Measurements from ENCODE around the gene ARAP3.
"Not testable (repeated sequence)": the region's sequence is repeated elsewhere in the genome, so short reads cannot be mapped to it uniquely, and the experiment has no call there.

The ARAP3 gene

DNA sequence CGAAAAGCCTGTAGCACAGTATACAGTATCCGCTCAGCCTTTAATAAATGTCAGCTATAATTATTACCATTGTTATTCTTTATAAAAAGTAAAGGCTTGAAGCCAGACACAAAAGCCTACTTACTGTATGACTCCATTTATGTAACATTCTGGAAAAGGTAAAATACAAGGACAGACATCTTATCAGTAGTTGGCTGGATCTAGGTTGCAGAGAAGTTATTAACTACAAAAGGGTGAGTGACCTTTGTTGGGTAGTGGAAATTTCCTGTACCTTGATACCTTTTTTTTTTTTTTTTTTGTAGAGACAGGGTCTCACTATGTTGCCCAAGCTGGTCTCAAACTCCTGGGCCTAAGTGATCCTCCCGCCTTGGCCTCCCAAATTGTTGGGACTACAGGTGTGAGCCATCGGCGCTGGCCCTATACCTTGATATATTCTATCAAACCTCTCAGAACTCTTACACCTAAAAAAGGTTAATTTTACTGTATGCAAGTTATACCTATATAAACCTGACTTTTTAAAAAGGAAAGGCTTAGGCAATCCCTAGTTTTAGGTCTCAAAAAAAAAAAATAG is 51.4 kb downstream of the ARAP3 start:
- no peaks in the 10 kb centered on the region for H3K27me3 ChIP-seq (ENCODE audit: control insufficient read depth, insufficient read depth, low read length)
- peaks cover 8% of the 10 kb centered on the region for H3K4me1 ChIP-seq (ENCODE audit: control insufficient read depth, insufficient read depth, low read length)
- no peak overlapping the region for H3K27ac ChIP-seq (ENCODE audit: low read depth, low read length)
- H3K36me3 ChIP-seq (ENCODE audit: control insufficient read depth, insufficient read depth, low read length): peaks cover 27% of the 10 kb centered on the region
- no peak overlapping the region for H3K4me3 ChIP-seq (ENCODE audit: low read length)
- H3K9ac ChIP-seq (ENCODE audit: low read length): no peak overlapping the region

DNA sequence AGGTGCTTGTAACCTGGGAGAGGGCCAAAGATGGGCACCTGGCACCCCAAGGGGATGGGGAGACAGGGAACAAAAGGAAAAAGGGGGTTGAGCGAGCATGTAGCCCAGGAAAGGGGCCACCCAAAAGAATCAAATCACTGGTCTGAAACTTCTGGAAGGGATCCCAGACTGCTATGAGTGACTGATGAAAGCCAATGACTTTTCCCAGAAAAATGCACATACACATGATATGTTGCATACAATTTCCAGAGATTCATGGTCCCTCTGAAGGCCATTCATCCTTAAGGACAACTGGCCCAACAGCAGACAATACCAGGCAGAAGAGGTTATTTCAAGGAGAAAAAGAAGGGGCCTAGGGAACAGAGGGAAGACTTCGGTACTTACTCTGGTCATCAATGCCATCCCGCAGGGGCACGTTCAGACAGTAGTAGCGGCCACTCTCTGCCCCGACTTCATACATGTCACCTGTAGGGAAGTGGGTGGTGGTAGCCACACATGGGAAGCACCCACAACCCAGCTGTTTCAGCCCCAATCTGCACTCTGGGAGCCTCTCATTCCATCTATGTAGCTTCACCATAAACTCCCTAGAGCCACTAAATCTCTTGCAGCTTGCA is 53.7 kb downstream of the ARAP3 start:
- H3K27me3 ChIP-seq (ENCODE audit: control insufficient read depth, insufficient read depth, low read length): no peaks in the 10 kb centered on the region
- H3K9ac ChIP-seq (ENCODE audit: low read length): no peak overlapping the region
- H3K4me1 ChIP-seq (ENCODE audit: control insufficient read depth, insufficient read depth, low read length): no peaks in the 10 kb centered on the region
- H3K4me3 ChIP-seq (ENCODE audit: low read length): no peak overlapping the region
- H3K27ac ChIP-seq (ENCODE audit: low read depth, low read length): no peak overlapping the region
- H3K36me3 ChIP-seq (ENCODE audit: control insufficient read depth, insufficient read depth, low read length): peaks cover 35% of the 10 kb centered on the region

DNA sequence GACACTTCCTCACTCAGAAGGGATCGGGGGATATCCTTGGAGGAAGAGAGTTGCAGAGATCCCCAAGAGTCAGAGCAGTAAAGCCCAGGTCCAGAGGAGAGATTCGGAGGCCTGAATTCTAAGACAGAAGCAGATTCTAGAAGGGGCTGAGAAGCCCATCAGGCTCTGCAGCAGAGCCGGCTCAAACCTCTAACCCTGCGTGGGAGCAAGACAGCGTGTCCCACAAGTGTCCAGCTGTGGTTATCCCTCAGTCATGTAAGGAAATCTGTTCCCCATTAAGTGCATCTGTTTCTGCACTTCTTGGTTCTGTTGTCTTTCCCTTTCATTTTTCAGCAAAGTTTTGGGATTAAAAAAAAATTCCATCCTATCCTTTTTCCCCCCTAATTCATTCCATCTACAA is 58.4 kb downstream of the ARAP3 start:
- no peaks in the 10 kb centered on the region for H3K27me3 ChIP-seq (ENCODE audit: control insufficient read depth, insufficient read depth, low read length)
- H3K36me3 ChIP-seq (ENCODE audit: control insufficient read depth, insufficient read depth, low read length): peaks cover 28% of the 10 kb centered on the region
- no peak overlapping the region for H3K9ac ChIP-seq (ENCODE audit: low read length)
- H3K4me3 ChIP-seq (ENCODE audit: low read length): no peak overlapping the region
- H3K27ac ChIP-seq (ENCODE audit: low read depth, low read length): no peak overlapping the region
- no peaks in the 10 kb centered on the region for H3K4me1 ChIP-seq (ENCODE audit: control insufficient read depth, insufficient read depth, low read length)

DNA sequence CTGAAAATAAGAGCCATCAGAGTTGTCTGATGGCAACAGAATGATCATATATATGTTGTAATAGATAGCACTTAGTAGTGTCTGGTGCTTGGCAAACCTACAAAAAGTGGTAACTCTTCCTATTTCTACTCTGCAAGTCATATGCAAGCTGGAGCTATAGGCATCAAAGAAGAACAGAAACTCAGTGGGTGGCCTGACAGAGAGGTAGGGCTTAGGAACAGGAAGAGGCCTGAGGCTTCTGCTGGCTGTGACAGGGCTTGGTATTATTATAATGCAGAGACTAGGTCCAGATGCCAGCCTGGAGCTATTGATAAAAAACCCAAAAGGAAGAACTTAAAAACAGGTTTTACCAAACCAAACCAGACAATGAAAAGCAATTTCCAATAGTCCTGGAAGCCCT is 58.8 kb downstream of the ARAP3 start:
- Histone ChIP-seq H3K4me3 (ENCODE audit: low read length) (no peak overlapping the region), H3K4me1 (ENCODE audit: control insufficient read depth, insufficient read depth, low read length) (no peaks in the 10 kb centered on the region), H3K27me3 (ENCODE audit: control insufficient read depth, insufficient read depth, low read length) (no peaks in the 10 kb centered on the region), H3K36me3 (ENCODE audit: control insufficient read depth, insufficient read depth, low read length) (peaks cover 24% of the 10 kb centered on the region), H3K27ac (ENCODE audit: low read depth, low read length) (no peak overlapping the region), H3K9ac (ENCODE audit: low read length) (no peak overlapping the region)

DNA sequence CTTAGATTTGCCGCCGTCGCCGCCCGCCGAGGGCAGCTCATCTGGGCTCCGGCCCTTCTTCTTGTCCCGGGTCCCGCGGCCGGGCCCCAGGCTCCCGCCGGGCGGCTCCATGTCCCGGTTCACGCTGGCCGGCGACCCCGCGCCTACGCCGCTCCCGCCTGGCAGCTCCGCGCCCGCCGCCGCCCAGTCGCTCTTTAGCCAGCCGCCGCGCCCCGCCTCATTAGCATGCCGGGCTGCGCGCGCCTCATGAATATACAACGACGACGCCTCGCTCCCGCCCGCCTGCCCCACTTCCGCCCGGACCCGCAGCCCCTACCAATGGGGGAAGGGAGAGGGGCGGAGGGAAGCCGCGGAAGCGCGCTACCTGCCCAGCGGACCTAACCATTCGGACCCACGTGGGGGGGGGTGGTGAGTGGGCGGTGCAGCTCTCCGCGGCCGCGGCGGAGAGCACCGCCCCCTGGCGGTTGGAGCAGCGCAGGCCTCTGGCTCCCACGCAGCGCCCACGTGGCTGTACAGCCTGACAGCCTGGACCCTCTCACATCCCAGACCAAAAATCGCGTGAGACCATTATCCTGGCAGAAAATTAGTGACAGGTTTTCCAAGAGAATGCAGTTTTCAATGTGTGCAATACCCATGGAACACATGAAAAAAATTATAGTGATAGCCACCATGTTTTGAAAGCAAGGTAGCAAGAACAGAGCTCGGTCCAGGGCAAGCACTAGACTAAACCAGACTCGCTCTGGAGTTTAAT is 63.1 kb downstream of the ARAP3 start, which contains the start of gene DIAPH1:
Gene DIAPH1, minus strand, starts transcription at position 197 of the 751 bp plus-strand sequence. Its CDS starts 86 bp downstream, at position 111.
- H3K4me1 ChIP-seq (ENCODE audit: control insufficient read depth, insufficient read depth, low read length): no peaks in the 10 kb centered on the region
- H3K36me3 ChIP-seq (ENCODE audit: control insufficient read depth, insufficient read depth, low read length): peaks cover 8% of the 10 kb centered on the region
- H3K4me3 ChIP-seq (ENCODE audit: low read length): peak within 1 kb of the TSS; percentile 76
- peak within 1 kb of the TSS; percentile 70 for H3K9ac ChIP-seq (ENCODE audit: low read length)
- peak within 1 kb of the TSS; percentile 38 for H3K27ac ChIP-seq (ENCODE audit: low read depth, low read length)
- H3K27me3 ChIP-seq (ENCODE audit: control insufficient read depth, insufficient read depth, low read length): no peaks in the 10 kb centered on the region

DNA sequence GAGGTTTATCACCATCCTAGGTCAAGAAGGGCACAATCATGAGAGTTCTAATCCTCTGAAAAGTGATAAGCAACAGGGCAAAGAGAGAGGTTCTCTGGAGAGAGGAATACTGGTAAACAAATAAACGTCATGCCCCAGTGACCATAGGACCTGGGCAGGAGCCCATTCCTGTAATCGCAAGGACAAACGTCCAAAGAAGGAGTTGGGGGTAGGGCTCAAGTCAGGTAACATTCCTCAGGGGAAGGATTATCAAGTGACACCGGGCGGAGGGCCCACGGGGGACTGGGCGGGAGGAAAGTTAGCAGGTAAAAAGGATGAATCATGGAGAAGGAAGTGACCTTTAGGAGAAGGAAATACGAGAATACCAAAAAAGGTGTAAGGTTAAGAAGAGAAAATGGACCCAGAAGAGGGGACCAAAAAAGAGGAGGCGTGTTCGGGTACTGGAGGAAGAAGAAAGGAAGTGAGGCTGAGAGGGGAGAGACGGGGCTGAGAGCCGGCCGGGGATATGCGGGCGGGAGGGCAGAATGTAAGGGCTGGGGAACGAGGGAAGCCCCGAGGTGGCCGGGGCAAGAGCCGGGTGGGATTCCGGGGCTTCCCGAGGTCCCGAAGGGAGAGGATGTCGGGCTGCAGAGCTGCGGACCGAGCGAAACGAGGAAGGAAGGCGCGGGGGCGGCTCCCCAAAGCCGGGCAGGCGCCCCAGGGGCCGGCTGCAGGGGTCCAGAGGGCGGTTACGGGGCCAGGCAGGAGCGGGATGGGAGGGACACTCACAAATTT is 63.8 kb downstream of the ARAP3 start:
- Histone ChIP-seq H3K4me3 (ENCODE audit: low read length) (peak overlapping the region; percentile 76), H3K27ac (ENCODE audit: low read depth, low read length) (peak overlapping the region; percentile 38), H3K36me3 (ENCODE audit: control insufficient read depth, insufficient read depth, low read length) (peaks cover 5% of the 10 kb centered on the region), H3K4me1 (ENCODE audit: control insufficient read depth, insufficient read depth, low read length) (no peaks in the 10 kb centered on the region), H3K9ac (ENCODE audit: low read length) (peak overlapping the region; percentile 70), H3K27me3 (ENCODE audit: control insufficient read depth, insufficient read depth, low read length) (no peaks in the 10 kb centered on the region)

DNA sequence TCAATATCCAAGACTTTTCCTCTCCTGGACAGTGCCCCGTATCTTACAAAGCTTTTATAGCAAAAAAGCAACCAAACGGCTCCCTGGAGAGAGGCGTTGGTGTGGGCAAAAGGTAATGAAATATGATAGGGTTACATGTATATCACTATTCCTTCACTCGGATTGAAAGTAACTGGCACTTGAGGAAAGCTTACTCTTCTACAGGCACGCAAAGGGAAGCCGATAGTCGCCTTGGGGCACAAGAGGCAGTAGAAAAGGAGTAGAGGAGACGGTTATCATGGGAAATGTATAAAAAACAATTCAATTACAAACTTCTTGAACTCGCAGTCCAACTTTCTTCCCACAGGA is 64.4 kb downstream of the ARAP3 start:
- H3K4me3 ChIP-seq (ENCODE audit: low read length): peak overlapping the region; percentile 76
- H3K27ac ChIP-seq (ENCODE audit: low read depth, low read length): no peak overlapping the region
- H3K36me3 ChIP-seq (ENCODE audit: control insufficient read depth, insufficient read depth, low read length): peaks cover 4% of the 10 kb centered on the region
- no peaks in the 10 kb centered on the region for H3K4me1 ChIP-seq (ENCODE audit: control insufficient read depth, insufficient read depth, low read length)
- H3K9ac ChIP-seq (ENCODE audit: low read length): no peak overlapping the region
- H3K27me3 ChIP-seq (ENCODE audit: control insufficient read depth, insufficient read depth, low read length): no peaks in the 10 kb centered on the region

DNA sequence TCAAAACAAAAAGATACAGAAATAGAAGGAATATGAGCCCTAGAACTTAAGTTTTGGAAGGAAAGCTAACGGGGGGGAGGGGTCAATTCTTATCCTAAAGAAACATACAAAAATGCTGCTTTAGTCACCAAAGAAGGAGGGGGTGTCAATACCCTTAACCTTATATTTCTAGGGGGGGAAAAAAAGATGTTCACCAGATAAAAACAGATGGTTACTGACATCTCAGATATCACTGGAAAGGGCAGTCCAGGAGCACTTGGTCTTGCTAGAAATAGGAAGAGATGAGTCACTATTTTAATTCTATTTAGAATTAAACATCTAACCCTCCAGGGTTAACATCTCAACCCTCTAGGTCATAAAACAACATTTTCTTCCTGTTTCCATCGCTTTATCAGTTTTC is 64.9 kb downstream of the ARAP3 start:
- H3K27me3 ChIP-seq (ENCODE audit: control insufficient read depth, insufficient read depth, low read length): no peaks in the 10 kb centered on the region
- no peak overlapping the region for H3K9ac ChIP-seq (ENCODE audit: low read length)
- no peaks in the 10 kb centered on the region for H3K4me1 ChIP-seq (ENCODE audit: control insufficient read depth, insufficient read depth, low read length)
- no peak overlapping the region for H3K27ac ChIP-seq (ENCODE audit: low read depth, low read length)
- H3K36me3 ChIP-seq (ENCODE audit: control insufficient read depth, insufficient read depth, low read length): peaks cover 4% of the 10 kb centered on the region
- H3K4me3 ChIP-seq (ENCODE audit: low read length): peak overlapping the region; percentile 76

DNA sequence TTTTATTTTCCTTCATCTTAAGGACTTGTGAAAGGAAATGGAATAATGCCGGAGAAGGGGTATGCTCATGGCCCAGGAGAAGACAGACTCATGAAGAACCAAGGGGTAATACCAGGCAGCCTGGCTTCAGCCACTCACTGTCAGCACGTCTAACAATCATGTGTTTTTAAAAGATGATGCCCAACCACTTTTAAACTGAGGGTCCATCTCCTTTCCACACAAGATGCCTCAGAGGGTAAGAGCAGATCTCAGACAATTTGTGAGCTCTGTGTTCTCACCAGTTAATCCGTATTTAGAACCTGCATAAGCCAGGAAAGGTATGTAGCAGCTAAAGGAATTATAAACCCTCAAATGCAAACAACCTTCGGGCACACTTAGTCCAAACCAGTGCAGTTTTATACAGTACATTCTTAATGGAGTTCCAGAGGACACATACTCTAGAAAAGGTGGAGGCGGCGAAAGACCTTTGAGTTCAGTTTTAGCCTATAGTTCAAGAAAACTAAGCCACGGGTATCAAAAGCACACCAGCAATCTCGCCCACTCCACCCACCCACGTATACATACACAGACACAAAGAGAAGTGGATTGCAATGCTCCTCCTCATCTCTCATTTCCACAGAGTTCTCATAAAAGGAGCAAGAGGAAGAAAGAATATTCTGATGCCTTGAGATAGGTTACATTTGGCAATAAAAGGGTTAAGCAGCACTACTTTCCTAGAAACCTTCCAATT is 65.9 kb downstream of the ARAP3 start:
- no peaks in the 10 kb centered on the region for H3K27me3 ChIP-seq (ENCODE audit: control insufficient read depth, insufficient read depth, low read length)
- no peaks in the 10 kb centered on the region for H3K4me1 ChIP-seq (ENCODE audit: control insufficient read depth, insufficient read depth, low read length)
- no peak overlapping the region for H3K9ac ChIP-seq (ENCODE audit: low read length)
- no peak overlapping the region for H3K27ac ChIP-seq (ENCODE audit: low read depth, low read length)
- H3K36me3 ChIP-seq (ENCODE audit: control insufficient read depth, insufficient read depth, low read length): peaks cover 3% of the 10 kb centered on the region
- no peak overlapping the region for H3K4me3 ChIP-seq (ENCODE audit: low read length)

DNA sequence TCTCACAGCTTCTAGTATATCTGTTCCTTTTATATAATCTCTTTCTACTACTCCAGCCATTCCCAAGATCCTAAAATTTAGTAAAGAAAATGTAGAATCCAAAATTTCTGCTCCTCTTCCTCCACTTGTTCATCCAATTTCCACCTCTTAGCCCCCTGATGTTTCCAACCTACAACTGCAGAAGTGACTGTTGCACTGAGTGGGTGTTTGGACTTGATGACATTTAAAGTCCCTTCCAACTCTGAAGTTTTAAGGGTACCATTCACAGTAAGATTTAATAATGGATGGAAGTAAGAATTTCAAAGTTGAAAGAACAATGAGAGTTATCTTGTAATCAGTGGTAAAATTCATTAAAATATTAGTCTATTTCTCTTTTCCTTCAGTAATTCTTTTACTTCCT is 68.7 kb downstream of the ARAP3 start:
- no peak overlapping the region for H3K27ac ChIP-seq (ENCODE audit: low read depth, low read length)
- H3K9ac ChIP-seq (ENCODE audit: low read length): no peak overlapping the region
- H3K4me3 ChIP-seq (ENCODE audit: low read length): no peak overlapping the region

DNA sequence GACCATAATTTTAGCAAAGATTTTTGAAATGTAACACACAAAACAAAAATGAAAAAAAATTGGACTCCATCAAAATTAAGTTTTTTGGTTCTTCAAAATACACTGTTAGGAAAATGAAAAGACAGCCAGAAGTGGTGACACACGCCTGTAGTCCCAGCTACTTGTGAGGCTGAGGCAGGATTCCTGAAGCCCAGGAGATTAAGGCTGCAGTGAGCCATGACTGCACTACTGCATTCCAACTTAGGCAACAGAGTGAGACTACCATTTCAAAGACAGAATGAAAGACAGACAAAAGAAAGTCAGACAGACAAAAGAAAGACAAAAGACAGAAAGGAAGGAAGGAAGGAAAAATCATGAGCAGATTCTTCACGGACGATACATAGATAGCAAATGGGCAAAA is 70.7 kb downstream of the ARAP3 start:
- H3K4me3 ChIP-seq (ENCODE audit: low read length): no peak overlapping the region
- H3K4me1 ChIP-seq (ENCODE audit: control insufficient read depth, insufficient read depth, low read length): no peaks in the 10 kb centered on the region
- H3K27me3 ChIP-seq (ENCODE audit: control insufficient read depth, insufficient read depth, low read length): no peaks in the 10 kb centered on the region
- H3K36me3 ChIP-seq (ENCODE audit: control insufficient read depth, insufficient read depth, low read length): no peaks in the 10 kb centered on the region
- H3K27ac ChIP-seq (ENCODE audit: low read depth, low read length): no peak overlapping the region
- no peak overlapping the region for H3K9ac ChIP-seq (ENCODE audit: low read length)

More for the DNA sequence above, 68.7 kb downstream of the ARAP3 start:
- no peaks in the 10 kb centered on the region for H3K36me3 ChIP-seq (ENCODE audit: control insufficient read depth, insufficient read depth, low read length)
- H3K4me1 ChIP-seq (ENCODE audit: control insufficient read depth, insufficient read depth, low read length): no peaks in the 10 kb centered on the region
- H3K27me3 ChIP-seq (ENCODE audit: control insufficient read depth, insufficient read depth, low read length): no peaks in the 10 kb centered on the region

DNA sequence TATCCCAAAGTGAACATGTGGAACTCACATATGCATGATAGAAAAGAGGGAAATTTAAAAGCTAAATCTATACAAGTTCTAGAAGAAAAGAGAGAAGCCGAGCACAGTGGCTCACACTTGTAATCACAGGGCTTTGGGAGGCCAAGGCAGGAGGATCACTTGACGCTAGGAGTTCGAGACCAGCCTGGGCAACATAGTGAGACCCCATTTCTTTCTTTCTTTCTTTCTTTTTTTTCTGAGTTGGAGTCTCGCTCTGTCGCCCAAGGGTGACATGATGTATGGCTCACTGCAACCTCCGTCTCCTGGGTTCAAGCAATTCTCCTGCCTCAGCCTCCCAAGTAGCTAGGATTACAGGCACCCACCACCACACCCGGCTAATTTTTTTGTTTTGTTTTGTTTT is 72.1 kb downstream of the ARAP3 start:
- H3K36me3 ChIP-seq (ENCODE audit: control insufficient read depth, insufficient read depth, low read length); H3K4me1 ChIP-seq (ENCODE audit: control insufficient read depth, insufficient read depth, low read length); H3K9ac ChIP-seq (ENCODE audit: low read length); H3K27ac ChIP-seq (ENCODE audit: low read depth, low read length); H3K27me3 ChIP-seq (ENCODE audit: control insufficient read depth, insufficient read depth, low read length); H3K4me3 ChIP-seq (ENCODE audit: low read length): not testable (repeated sequence)

All from rectal smooth muscle tissue (tissue), 1 donor.